ENCODE data around the gene USP34.

The USP34 gene, protein sequence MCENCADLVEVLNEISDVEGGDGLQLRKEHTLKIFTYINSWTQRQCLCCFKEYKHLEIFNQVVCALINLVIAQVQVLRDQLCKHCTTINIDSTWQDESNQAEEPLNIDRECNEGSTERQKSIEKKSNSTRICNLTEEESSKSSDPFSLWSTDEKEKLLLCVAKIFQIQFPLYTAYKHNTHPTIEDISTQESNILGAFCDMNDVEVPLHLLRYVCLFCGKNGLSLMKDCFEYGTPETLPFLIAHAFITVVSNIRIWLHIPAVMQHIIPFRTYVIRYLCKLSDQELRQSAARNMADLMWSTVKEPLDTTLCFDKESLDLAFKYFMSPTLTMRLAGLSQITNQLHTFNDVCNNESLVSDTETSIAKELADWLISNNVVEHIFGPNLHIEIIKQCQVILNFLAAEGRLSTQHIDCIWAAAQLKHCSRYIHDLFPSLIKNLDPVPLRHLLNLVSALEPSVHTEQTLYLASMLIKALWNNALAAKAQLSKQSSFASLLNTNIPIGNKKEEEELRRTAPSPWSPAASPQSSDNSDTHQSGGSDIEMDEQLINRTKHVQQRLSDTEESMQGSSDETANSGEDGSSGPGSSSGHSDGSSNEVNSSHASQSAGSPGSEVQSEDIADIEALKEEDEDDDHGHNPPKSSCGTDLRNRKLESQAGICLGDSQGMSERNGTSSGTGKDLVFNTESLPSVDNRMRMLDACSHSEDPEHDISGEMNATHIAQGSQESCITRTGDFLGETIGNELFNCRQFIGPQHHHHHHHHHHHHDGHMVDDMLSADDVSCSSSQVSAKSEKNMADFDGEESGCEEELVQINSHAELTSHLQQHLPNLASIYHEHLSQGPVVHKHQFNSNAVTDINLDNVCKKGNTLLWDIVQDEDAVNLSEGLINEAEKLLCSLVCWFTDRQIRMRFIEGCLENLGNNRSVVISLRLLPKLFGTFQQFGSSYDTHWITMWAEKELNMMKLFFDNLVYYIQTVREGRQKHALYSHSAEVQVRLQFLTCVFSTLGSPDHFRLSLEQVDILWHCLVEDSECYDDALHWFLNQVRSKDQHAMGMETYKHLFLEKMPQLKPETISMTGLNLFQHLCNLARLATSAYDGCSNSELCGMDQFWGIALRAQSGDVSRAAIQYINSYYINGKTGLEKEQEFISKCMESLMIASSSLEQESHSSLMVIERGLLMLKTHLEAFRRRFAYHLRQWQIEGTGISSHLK (N-terminal part only)

GRCh38 chr2:61470965-61471904 lies at the start of gene USP34:
Gene USP34, minus strand, starts transcription at chr2:61471087. Its CDS starts 395 bp downstream, at chr2:61470692.
- Histone ChIP-seq H3K27ac (peak within 1 kb of the TSS; percentile 85), H3K9ac (ENCODE audit: insufficient read length) (peak within 1 kb of the TSS; percentile 95), H3K36me3 (ENCODE audit: insufficient read depth, low read length) (peaks cover 16% of the 10 kb centered on the region), H3K9me3 (ENCODE audit: low read depth, low read length) (no peaks in the 10 kb centered on the region), H3K4me3 (peak within 1 kb of the TSS; percentile 90)
- no peak for TF ChIP-seq EZH2 (IDR thresholded peaks at IDR 0.05)
- peak; percentile 24 for TF ChIP-seq FOXP2 (optimal IDR thresholded peaks at IDR 0.05; ENCODE audit: control extremely low read depth, extremely low read length, insufficient read depth)
- TF ChIP-seq POLR2AphosphoS5 (IDR thresholded peaks at IDR 0.05; ENCODE audit: borderline replicate concordance, low read depth, low read length), result peak; percentile 86; the same call in 1 of the 2 replicates
- no peak for DNase-seq (ENCODE audit: low read depth, low spot score)

DNA sequence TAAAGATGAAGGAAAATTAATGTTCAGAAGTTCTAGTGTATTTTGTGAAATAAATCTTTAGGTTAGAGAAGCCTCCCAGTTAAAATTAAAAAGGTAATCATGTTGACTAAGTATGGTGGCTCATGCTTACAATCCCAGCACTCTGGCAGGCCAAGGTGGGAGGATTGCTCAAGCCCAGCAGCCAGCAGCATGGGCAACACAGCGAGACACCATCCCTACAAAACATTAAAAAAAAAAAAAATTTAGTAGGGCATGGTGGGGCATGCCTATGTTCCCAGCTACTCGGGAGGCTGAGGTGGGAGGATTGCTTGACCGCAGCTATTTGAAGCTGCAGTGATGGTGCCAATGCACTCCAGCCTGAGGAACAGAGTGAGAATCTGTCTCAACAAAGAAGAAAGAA lies 49.4 kb upstream of the USP34 start:
- no peak for TF ChIP-seq EZH2 (IDR thresholded peaks at IDR 0.05)
- H3K27ac ChIP-seq, result no peak overlapping the region
- peaks cover 92% of the 10 kb centered on the region for H3K36me3 ChIP-seq (ENCODE audit: insufficient read depth, low read length)

GRCh38 chr2:61512768-61513398 lies 42.0 kb upstream of the USP34 start:
- Histone ChIP-seq H3K9ac (ENCODE audit: insufficient read length) (no peak overlapping the region), H3K36me3 (ENCODE audit: insufficient read depth, low read length) (peaks cover 94% of the 10 kb centered on the region), H3K9me3 (ENCODE audit: low read depth, low read length) (no peaks in the 10 kb centered on the region), H3K4me3 (no peak overlapping the region), H3K27ac (no peak overlapping the region)
- no peak for DNase-seq (ENCODE audit: low read depth, low spot score)
- TF ChIP-seq EZH2 (IDR thresholded peaks at IDR 0.05) (no peak), FOXP2 (optimal IDR thresholded peaks at IDR 0.05; ENCODE audit: control extremely low read depth, extremely low read length, insufficient read depth) (no peak), POLR2AphosphoS5 (IDR thresholded peaks at IDR 0.05; ENCODE audit: borderline replicate concordance, low read depth, low read length) (no peak)

More for the DNA sequence above, 49.4 kb upstream of the USP34 start:
- Histone ChIP-seq H3K4me3 (no peak overlapping the region), H3K9me3 (ENCODE audit: low read depth, low read length) (no peaks in the 10 kb centered on the region), H3K9ac (ENCODE audit: insufficient read length) (no peak overlapping the region)
- no peak for DNase-seq (ENCODE audit: low read depth, low spot score)

- H3K9ac ChIP-seq (ENCODE audit: insufficient read length), result no peak overlapping the region
- TF ChIP-seq FOXP2 (optimal IDR thresholded peaks at IDR 0.05; ENCODE audit: control extremely low read depth, extremely low read length, insufficient read depth) (no peak), EZH2 (IDR thresholded peaks at IDR 0.05) (no peak), POLR2AphosphoS5 (IDR thresholded peaks at IDR 0.05; ENCODE audit: borderline replicate concordance, low read depth, low read length) (no peak)
- H3K27ac ChIP-seq, result no peak overlapping the region
- H3K36me3 ChIP-seq (ENCODE audit: insufficient read depth, low read length), result peaks cover 91% of the 10 kb centered on the region
- H3K4me3 ChIP-seq, result no peak overlapping the region
- DNase-seq (ENCODE audit: low read depth, low spot score), result no peak
- no peaks in the 10 kb centered on the region for H3K9me3 ChIP-seq (ENCODE audit: low read depth, low read length)
These were observed 40.1 kb upstream of the USP34 start for GRCh38 chr2:61510674-61511671.

DNA sequence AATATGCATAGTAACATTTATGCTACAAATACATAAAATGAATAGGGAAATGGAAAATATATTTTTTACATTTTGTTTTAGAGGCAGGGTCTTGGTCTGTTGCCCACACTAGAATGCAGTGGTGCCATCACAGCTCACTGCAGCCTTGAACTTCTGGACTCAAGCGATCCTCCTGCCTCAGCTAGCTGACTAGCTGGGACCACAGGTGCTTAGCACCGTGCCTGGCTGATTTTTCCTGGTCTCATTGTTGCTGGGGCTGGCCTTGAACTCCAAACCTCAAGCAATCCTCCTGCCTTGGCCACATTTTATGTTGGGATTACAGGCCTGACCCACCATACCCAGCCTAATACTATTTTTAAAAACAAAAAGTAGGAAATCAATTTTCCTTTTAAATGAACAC lies 34.1 kb upstream of the USP34 start:
- Histone ChIP-seq H3K4me3 (no peak overlapping the region), H3K9ac (ENCODE audit: insufficient read length) (no peak overlapping the region), H3K9me3 (ENCODE audit: low read depth, low read length) (no peaks in the 10 kb centered on the region), H3K27ac (no peak overlapping the region), H3K36me3 (ENCODE audit: insufficient read depth, low read length) (peaks cover 83% of the 10 kb centered on the region)
- DNase-seq (ENCODE audit: low read depth, low spot score), result no peak
- TF ChIP-seq POLR2AphosphoS5 (IDR thresholded peaks at IDR 0.05; ENCODE audit: borderline replicate concordance, low read depth, low read length) (no peak), FOXP2 (optimal IDR thresholded peaks at IDR 0.05; ENCODE audit: control extremely low read depth, extremely low read length, insufficient read depth) (no peak), EZH2 (IDR thresholded peaks at IDR 0.05) (no peak)

- no peak overlapping the region for H3K9ac ChIP-seq (ENCODE audit: insufficient read length)
These were observed 28.2 kb upstream of the USP34 start for GRCh38 chr2:61499060-61499459.

More at GRCh38 chr2:61499060-61499459, 28.2 kb upstream of the USP34 start:
- no peaks in the 10 kb centered on the region for H3K9me3 ChIP-seq (ENCODE audit: low read depth, low read length)
- peak overlapping the region; percentile 44; the same call in 1 of the 2 replicates for H3K27ac ChIP-seq
- TF ChIP-seq FOXP2 (optimal IDR thresholded peaks at IDR 0.05; ENCODE audit: control extremely low read depth, extremely low read length, insufficient read depth) (no peak), EZH2 (IDR thresholded peaks at IDR 0.05) (no peak), POLR2AphosphoS5 (IDR thresholded peaks at IDR 0.05; ENCODE audit: borderline replicate concordance, low read depth, low read length) (no peak)
- H3K4me3 ChIP-seq, result no peak overlapping the region
- no peak for DNase-seq (ENCODE audit: low read depth, low spot score)
- H3K36me3 ChIP-seq (ENCODE audit: insufficient read depth, low read length), result peaks cover 86% of the 10 kb centered on the region
